HG03159 (cell line): ENCODE data around the gene MX2.

Source experiments
- ATAC-seq: cut with Tn5 transposase; IDR thresholded peaks from one replicate; pipeline ENCODE4 v1.9.1; 2021; ENCODE audit warnings: mild to moderate bottlenecking, moderate library complexity; ENCODE audit not compliant: unreplicated experiment

The MX2 gene

DNA sequence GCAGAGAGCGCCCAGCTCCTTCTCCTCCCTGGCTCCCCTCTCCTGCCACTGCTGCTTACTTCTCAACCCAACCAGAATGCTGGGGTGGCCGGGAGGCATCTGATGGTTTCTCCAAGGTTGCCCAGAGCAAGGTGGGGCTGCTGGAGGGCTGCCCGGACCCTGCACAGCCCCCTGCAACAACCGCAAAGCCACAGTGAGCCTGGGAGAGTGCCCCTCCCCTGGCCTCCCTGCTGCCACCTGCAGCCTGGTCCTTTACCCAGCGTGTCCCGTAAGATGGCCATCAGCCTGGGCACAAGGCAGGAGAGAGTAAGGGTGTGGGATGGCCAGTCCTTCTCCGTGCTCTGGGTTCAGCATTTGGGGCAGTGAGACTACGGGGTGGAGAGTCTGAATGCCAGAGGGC is 17.0 kb downstream of the MX2 start:
- ATAC-seq = no peak

DNA sequence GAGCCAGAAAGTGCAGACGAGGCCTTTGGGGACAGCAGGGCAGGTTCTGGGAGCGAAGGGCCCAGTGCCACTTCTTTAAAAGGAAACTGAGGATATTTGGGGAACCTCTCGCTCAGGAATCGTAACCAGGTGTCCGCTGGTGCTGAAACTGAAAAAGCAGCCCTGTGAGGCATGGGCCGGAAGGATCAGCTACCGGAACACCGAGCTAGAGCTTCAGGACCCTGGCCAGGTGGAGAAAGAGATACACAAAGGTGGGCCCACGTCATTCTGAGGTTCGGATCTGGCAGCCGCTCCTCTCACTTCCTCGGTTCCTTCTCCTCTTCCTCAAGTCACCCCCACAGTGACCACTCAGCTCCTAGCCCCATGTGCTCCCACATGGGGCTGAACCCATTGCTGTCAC is 18.1 kb downstream of the MX2 start:
- no peak for ATAC-seq

DNA sequence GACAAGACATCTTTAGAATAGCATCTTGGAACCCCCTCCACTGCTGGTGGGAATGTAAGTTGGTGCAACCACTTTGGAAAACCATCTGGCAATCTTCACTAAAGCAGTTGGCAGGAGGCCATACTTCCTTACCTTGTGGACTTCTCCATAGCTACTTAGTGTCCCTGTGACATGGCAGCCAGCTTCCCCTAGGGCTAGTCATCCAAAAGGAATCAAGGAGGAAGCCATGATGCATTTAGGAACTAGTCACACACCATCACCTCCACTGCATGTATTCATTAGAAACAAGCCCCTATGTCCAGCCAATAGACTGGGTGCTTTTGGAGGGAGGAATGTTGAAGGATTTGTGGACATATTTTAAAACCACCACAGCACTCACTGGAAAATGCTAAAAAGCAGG is 19.9 kb downstream of the MX2 start:
- no peak for ATAC-seq

DNA sequence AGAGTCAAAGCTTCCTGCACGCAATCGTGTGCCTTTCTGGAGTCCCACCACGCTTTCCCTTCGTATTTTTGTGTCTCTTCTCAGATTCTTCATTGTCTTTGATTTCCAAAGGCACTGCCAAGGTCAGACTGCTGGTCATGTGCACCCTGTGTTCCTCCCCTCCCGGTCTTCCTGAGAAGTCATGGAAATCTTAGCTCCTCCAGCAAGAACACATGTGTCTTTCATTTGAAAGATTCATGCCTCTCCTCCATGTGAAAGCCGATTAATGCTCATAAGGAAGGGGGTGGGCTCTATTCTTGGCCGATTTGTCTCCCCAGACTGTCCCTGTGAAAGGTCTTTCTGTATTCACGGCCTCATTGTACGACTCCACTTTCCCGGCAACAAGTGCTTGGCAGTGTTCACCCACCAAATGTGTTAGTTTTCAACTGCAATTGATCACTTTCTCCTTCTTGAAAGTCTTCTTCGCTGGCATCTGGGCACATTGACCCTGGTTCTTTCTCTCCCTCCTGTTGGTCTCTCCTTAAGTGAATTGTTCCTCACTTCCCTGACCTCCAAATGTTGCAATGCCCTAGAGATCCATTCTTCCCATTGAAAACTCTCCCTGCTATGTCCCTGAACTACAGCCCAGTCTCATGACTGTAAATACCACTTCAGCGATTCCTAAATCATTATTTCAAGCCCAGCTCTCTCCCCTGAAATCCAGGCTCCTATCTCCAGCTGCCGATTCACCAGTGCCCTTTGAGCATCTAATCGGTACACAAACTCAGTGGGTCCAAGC is 25.4 kb downstream of the MX2 start:
- ATAC-seq = no peak

DNA sequence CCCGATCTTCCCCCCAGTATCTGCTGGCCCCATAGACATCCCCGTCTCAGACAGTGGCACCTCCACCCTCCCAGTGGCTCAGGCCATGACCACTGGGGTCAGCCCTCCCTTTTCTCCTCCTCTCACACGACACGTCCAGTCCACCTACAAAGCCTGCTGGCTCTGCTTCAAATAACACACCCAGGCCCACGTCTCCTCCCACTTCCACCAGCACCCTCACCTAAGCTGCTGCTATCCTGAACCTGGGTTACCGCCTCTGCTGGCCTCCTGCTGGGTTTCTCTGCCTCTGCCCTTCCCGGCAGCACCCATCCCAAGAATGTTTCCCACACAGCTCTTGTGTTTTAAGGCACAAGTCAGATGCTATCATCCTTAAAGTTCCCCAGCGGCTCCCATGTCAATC is 26.0 kb downstream of the MX2 start:
- ATAC-seq = no peak

DNA sequence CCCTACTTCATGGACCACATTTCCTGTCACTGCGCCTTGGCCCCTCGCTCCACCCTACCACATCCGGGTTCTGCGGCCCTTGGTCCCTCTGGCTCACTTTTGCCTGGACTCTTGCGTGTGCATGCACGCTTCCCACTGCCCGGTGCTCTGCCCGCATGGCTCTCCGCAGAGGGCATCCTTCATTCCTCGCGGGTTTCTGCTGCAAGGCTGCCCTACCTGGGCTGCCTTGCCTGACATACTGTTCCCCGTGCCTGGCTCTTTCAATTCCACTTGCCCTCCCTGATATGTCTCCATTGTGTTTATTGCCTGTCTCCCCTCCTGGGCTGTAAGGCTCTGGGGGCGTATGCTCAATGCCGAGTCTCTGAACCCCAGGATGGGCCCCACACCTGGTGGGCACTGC is 26.4 kb downstream of the MX2 start:
- no peak for ATAC-seq

DNA sequence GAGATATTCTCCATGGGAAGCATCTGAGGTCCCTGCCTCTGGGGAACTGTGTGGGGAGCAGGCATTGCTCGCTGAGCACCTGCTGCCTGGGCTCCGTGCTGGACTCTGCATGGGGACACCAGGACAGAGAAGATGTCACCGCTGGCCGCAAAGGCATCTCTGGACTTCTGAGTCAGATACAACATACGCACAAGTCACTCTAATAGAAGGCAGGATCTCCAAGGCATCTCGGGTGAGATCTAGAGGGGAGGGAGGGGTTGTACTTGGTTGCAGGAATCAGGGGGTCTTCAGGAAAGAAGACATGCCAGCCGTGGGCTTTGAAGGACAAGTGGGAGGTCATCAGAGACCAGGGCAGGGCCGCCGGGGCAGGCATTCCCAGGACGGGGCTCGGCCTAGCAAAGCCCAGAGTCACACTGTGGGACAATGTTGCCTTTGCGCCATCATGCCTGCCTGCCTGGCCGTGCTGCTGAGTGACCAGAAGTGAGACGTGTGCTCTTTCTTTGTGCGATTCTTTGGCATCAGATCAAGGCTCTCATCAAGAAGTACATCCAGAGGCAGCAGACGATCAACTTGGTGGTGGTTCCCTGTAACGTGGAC is 28.3 kb downstream of the MX2 start:
- no peak for ATAC-seq

DNA sequence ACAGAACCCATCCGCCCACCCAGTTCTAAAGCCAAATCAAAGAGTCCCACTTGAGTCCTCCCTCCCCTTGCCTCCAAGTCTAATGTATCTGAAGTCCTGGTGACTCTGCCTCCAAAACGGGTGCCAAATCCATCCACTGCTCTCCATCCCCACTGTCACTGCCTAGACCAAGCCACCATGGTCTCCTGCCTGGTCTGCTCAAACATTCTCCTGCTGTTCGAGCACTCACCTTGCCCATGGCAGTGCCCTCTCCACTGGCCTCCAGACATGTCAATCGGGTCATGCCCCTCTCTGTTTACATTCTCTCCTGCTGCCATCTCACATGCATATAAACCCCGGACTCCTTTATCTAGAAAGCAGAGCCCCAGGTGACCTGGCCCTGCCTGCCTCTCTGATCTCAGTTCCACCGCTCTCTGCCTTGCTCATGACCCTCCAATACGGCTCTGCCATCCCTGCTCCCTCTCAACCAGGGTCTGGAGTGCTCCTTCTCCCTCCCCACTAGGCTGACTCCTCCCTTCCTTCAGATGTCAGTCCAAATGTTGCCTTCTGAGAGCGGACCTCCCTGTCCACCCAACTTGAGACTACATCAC is 32.1 kb downstream of the MX2 start:
- ATAC-seq = no peak

DNA sequence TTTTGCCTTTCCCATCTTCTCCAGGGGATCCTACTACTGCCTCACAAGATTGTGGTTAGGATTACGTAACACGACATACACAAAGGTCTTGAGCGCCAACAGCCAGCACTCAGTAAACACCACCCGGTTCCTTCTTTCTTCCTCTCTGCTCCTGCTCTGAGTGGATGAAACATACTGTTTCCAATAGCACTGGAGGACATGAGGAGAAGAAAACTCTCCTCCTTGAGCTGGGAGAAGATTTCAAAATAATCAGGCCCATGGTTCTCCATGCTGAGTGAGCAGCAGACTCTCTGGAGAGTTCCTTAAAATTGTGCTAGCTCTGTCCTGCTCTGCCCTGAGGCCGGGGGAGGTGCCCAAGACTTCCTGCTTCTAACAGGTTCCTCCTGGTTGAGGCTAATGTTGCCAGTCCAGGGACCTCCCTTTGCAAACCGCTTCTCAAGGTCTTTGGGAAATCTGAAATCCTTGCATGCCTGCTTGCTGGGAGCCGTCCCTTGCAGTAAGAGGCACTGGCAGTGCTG is 34.8 kb downstream of the MX2 start:
- no peak for ATAC-seq

DNA sequence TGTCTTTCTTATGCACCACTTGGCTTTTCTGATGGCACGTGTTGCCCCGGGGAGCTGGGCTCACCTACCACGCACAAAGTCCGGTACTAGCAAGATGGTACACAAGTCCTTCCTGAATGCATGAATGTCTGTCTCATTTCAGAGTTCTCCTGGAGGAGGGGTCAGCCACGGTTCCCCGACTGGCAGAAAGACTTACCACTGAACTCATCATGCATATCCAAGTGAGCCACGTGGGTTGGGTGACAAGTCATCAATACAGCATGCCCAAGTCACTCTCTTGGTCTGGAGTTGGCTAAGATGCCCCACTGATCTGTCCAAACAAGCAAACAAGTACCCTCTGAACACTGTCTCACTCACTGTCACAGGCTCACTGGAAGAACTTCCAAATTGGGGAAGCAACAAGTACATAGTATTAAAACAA is 35.7 kb downstream of the MX2 start:
- no peak for ATAC-seq

DNA sequence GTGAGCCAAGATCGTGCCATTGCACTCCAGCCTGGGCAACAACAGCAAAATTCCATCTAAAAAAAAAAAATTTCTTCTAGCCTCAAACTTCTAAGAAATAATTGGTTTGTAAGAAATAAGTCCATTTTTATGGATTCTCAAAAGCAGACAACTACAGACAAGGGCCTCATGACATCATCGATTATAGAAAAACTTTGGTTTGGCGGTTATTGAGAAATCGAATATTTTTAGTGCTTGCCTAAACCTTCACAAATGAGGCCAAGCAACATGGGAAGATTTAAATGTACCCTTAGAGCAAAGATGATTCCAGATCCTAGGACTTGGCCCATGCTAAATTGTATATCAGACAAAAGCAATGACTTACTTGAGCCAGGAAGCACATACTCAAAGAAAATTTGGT is 36.4 kb downstream of the MX2 start:
- ATAC-seq = no peak

DNA sequence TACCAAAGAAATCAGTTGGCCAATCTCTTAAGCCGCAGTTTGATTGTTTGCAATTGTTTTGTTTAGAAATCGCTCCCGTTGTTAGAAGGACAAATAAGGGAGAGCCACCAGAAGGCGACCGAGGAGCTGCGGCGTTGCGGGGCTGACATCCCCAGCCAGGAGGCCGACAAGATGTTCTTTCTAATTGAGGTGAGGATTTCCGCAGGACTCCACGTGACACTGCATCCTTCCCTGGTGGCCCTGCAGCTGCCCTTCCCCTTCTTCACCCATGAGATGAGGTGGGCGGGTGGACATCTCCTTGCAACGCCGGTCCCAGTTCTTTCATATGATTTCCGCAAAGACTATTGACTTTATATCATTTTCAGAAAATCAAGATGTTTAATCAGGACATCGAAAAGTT is 37.0 kb downstream of the MX2 start:
- ATAC-seq = no peak

DNA sequence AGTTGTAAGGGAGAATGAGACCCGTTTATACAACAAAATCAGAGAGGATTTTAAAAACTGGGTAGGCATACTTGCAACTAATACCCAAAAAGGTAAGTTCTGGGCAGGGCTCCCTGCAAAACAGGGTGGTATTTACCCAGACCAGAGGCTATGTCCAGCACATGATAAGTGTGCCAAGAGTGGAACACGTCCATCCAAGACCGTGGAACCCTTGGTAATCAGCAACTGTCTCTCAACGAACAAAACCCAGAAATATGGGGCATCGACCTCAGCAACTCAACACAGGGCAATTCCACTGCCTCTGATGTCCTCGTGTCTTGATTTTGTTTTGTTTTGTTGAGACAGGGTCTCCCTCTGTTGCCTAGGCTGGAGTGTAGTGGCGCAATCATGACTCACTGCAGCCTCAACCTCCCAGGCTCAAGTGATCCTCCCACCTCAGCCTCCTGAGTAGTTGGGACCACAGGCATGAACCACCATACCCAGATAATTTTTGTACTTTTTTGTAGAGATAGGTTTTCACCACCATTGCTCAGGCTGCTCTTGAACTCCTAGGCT is 37.5 kb downstream of the MX2 start:
- ATAC-seq = no peak

DNA sequence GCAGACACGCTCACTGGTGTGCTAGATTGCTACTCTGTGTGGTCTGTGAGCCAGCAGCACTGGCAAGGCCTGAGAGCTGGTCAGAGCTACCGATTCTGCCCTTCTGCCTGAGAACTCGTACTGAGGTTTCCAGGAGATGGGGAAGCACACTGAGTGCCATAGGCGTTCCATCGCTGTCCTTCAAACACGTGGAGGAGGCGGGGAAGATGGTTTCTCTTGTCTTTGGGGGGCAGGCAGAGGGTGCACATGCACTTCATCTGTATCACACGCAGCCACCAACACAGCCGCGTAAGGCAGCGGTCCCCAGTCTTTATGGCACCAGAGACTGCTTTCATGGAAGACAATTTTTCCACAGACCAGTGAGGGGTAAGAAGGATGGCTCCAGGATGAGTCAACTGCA is 40.4 kb downstream of the MX2 start:
- ATAC-seq = no peak

DNA sequence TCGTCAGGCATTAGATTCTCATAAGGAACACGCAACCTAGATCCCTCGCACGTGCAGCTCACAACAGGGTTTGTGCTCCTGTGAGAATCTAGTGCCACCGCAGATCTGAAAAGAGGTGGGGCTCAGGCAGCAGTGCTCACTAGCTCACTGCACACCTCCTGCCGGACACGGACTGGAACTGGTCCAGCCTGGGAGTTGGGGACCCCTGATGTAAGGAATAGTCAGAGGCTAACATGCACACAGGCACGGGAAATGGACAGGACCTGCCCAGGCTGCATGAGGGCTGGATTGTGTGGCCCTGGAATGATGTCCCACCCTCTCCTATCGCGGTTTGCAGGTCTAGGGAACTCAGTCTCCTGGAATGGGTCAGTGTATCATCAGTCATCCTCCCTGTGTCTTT is 41.0 kb downstream of the MX2 start:
- no peak for ATAC-seq

DNA sequence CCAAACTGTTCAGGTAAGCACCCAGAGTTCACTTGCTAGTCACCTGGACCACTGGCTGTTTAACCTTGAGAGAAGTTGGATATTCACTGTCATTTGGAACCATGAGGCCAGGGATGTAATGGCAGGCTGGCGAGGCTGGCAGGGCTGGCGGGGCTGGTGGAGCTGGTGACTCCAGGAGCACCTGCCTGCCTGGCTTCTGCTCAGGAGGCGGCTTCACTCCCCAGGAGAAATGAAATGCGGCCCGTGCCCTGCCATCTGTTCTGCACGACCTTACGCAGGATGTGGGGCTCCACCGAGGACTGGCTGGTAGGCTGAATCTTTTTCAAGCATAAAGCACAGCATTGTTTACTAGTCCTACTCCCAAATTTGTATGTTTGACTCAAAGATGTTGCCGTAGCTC is 41.5 kb downstream of the MX2 start:
- no peak for ATAC-seq

DNA sequence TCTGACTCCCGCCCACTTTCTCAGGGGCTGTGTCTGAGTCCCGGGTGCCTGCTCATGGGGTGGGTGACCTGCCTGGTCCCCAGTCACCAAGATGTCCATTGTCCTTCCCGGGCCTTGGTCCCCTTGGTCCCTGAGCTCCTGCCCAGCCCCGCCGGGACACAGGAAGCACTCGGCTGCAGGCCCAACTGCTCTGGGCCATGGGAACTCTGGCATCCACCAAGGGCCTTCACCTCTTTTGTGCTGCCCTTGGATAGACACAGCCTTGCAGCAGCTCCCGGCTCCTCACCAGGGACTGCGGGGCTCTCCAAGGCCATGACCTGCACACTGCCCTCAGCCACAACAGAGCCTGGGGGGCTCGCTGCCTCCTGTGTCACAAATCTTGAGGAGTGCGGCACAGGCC is 42.1 kb downstream of the MX2 start:
- no peak for ATAC-seq

DNA sequence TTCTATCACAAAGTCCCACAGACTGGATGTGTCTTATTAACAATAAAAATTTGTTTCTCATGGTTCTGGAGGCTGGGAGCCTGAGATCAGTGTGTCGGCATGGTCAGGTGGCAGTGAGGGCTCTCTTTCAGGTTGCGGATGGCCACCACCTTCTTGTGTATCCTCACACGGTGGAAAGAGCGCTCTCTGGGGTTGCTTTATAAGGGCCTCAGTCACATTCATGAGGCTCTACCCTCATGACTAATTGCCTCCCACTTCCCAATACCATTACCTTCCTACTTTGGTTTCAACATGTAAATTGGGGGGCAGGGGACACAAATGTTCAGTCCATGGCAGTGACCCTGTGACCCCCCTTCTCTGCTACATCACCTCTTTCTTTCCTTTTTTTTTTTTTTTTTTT is 43.5 kb downstream of the MX2 start:
- ATAC-seq = no peak

DNA sequence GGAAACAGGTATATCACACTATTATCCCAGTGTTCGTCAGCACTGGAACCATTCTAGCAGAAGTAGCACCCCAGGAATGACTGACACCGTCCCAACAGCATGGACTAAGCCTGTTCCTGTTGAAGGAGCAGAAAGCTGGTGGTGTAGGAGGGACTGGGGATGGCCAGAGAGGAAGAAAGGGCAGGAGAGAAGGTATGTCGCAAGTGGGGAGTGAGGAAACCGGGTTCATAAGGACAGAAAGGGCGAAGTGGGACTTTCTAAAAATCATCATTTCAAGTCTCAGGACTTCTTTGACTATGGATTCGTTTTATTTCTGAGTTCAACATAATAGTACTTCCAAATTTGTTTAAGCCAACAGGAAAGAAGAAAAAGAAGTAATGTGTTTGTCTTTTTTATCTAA is 44.5 kb downstream of the MX2 start:
- ATAC-seq = no peak

DNA sequence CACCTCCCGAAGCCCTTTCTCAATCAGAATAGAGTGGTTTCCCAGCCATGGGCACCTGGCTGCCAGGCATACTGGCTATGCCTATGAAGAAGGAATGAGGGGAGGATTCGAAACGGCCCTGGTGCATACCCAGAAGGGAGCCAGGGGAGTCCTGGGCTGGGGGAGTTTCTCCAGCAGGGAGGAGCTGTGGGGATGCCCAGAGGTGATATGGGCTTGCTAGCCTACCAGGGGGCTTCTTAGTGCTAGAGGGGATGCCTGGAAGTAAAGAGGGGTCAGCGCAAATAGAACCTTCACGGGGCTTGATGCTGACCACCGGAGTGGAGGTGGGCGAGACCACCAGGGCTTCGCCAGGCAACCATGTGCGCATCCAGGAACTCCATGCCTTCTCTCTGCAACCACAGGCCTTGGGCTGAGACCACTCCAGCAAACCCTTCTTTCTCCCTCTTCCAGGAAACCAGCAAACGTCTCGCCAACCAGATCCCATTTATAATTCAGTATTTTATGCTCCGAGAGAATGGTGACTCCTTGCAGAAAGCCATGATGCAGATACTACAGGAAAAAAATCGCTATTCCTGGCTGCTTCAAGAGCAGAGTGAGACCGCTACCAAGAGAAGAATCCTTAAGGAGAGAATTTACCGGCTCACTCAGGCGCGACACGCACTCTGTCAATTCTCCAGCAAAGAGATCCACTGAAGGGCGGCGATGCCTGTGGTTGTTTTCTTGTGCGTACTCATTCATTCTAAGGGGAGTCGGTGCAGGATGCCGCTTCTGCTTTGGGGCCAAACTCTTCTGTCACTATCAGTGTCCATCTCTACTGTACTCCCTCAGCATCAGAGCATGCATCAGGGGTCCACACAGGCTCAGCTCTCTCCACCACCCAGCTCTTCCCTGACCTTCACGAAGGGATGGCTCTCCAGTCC is 46.0 kb downstream of the MX2 start:
- no peak for ATAC-seq

DNA sequence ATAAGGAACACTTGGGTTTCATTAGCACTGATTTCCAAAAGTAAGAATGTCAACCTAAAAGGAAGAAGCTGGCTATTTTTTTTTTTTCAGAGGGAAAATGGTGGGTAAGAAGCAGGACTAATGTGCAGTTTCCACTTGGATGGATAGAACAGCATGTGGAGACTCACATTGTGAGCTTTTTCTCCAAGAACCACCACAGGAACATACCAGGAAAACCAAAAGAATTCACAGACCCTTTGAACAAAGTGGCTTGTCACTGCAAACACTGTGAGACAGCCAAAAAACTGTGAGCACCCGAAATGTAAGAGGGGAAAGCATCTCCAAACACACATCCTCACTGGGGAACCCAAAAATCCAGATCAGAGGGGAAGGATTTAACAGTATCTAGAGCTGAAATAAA is 48.5 kb downstream of the MX2 start:
- no peak for ATAC-seq
